ENCODE results near the gene NDUFV2. TPM values are rescaled to one million over a fixed set of nuclear protein-coding genes. Genes with fewer than 3 reads are reported as not detected.

Gene NDUFV2
- total and polyA plus RNA-seq, 2 of the 13 experiments (the other 11 are each of a cell fraction or from before 2014, with no cell fraction given) = 216 to 299 TPM

- TF ChIP-seq ZNF256 (CRISPR knock-in tag; conservative IDR thresholded peaks at IDR 0.05) = no peak
- no peak; the same call in 1 of the 2 replicates for TF ChIP-seq DPF2 (CRISPR knock-in tag; IDR thresholded peaks at IDR 0.05; ENCODE audit: borderline replicate concordance, low read depth)
- TF ChIP-seq DMTF1 (CRISPR knock-in tag; IDR thresholded peaks at IDR 0.05) = no peak
- no peak; the same call in 1 of the 2 replicates for TF ChIP-seq ZBTB7B (CRISPR knock-in tag; IDR thresholded peaks at IDR 0.05)
- no peak for TF ChIP-seq RNF2 (conservative IDR thresholded peaks at IDR 0.05; ENCODE audit: low read depth)
- peak; percentile 79 for TF ChIP-seq SRSF1 (optimal IDR thresholded peaks at IDR 0.05; ENCODE audit: low read depth, low read length)
Observed at GRCh38 chr18:9102508-9103375, at the start of gene NDUFV2 (continued).

DNA sequence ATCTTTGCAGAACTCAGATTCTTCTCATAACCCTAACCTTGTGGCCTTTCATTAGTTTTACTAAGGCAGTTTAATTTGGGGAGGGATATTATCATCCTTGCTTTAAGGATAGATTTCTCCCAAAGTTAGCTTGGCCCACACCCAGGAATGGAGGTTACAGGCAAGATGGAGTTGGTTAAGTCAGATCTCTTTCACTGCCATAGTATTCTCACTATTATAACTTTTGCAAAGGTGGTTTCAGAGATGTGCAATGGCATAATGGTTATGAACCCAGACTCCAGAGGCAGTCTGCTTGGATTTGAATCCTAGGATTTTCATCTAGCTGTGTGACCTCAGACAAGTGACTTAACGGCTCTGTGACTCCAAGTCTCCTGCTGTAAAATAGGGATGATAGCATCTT, 48.7 kb upstream of the NDUFV2 start:
- Histone ChIP-seq H3K79me2 (ENCODE audit: insufficient read depth, low read length) (no peaks in the 10 kb centered on the region), H3K4me2 (ENCODE audit: low read depth, low read length) (no peak overlapping the region), H4K20me1 (ENCODE audit: insufficient read depth, low read length) (no peaks in the 10 kb centered on the region), H3K27ac (ENCODE audit: extremely low read length, insufficient read depth, low read length) (no peak overlapping the region), H3K4me3 (replicated peaks in 1 of 3; ENCODE audit: insufficient read depth in 1 of 3, low read depth in 2 of 3, low read length in 3 of 3) (no peak overlapping the region), H2AFZ (ENCODE audit: low read length) (no peak overlapping the region), H3K36me3 (replicated peaks in 1 of 2; ENCODE audit: control insufficient read depth in 1 of 2, insufficient read depth in 2 of 2, low read length in 2 of 2) (no peaks in the 10 kb centered on the region), H3K27me3 (ENCODE audit: control insufficient read depth in 1 of 2, insufficient read depth in 2 of 2, low read length in 2 of 2) (no peaks in the 10 kb centered on the region), H3K4me1 (ENCODE audit: insufficient read depth, low read length) (peaks cover 21% of the 10 kb centered on the region), H3K9ac (ENCODE audit: insufficient read depth, low read depth, low read length) (no peak overlapping the region), H3K9me3 (ENCODE audit: low read length) (peaks cover 29% of the 10 kb centered on the region)
- BruUV-seq (replicated peaks) = no TSS peak
- ChIA-PET POLR2A (no interaction called here), CTCF (ENCODE audit: low intra/inter-chr PET ratio, low total read pairs) (no interaction called here)
- FAIRE-seq = no peak
- no peak for DNase-seq (ENCODE audit: low spot score)
- intact Hi-C loops (cut with micrococcal nuclease; ENCODE audit: unreplicated experiment) (no loop called here), in situ Hi-C loops (cut with HindIII; ENCODE audit: extremely low pct_ligation_motif_present, low pct_unique_long_range_greater_than_20kb) (loop anchor here (25.0 kb wide), 1 partner anchor 283 kb away; the partner anchor contains the start of gene TWSG1)
- no peak for ATAC-seq
- WGBS (ENCODE audit: low lambda C conversion rate) = 0% methylated on average over 1 of the region's 1 CpG
- TF ChIP-seq HOXA3 (CRISPR knock-in tag; IDR thresholded peaks at IDR 0.05) (no peak), ZNF773 (CRISPR knock-in tag; IDR thresholded peaks at IDR 0.05; ENCODE audit: borderline replicate concordance) (no peak), GMEB2 (CRISPR knock-in tag; IDR thresholded peaks at IDR 0.05; ENCODE audit: low read depth) (no peak), POLR2AphosphoS2 (IDR thresholded peaks at IDR 0.05; ENCODE audit: low read depth, low read length) (no peak), ONECUT2 (CRISPR knock-in tag; IDR thresholded peaks at IDR 0.05) (no peak), ZNF451 (CRISPR knock-in tag; IDR thresholded peaks at IDR 0.05) (no peak), ZNF276 (CRISPR knock-in tag; IDR thresholded peaks at IDR 0.05; ENCODE audit: low read depth) (no peak), HDAC2 (CRISPR knock-in tag; IDR thresholded peaks at IDR 0.05) (no peak), ZNF296 (CRISPR knock-in tag; conservative IDR thresholded peaks at IDR 0.05) (no peak)
- TF ChIP-seq, protein P1, sequence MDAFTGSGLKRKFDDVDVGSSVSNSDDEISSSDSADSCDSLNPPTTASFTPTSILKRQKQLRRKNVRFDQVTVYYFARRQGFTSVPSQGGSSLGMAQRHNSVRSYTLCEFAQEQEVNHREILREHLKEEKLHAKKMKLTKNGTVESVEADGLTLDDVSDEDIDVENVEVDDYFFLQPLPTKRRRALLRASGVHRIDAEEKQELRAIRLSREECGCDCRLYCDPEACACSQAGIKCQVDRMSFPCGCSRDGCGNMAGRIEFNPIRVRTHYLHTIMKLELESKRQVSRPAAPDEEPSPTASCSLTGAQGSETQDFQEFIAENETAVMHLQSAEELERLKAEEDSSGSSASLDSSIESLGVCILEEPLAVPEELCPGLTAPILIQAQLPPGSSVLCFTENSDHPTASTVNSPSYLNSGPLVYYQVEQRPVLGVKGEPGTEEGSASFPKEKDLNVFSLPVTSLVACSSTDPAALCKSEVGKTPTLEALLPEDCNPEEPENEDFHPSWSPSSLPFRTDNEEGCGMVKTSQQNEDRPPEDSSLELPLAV (CRISPR knock-in tag; conservative IDR thresholded peaks at IDR 0.05; ENCODE audit: low read depth) = no peak
